ENCODE data around the gene AHI1. TPM values are rescaled to one million over a fixed set of nuclear protein-coding genes. Genes with fewer than 3 reads are reported as not detected.

The AHI1 gene
- total and polyA plus RNA-seq, 8 donors, result 10.6 to 24.8 (median 16.5) TPM

DNA sequence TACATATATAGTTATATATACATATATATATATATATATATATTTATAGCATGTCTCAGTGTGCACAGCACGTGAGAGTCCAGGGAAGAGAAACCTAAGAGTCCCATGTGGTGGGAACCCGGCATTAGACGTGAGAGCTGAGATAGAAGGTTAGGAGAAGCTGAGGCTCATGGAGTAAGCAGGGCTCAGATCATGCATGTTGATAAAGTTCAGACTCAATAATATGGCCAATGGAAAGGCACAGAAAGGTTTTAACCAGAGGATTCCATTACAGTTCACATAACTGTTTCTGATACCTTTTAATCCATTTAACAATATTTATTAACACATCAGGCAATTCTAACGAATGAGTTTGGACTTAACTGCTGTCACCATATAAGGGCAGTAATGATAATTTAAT, 173.0 kb downstream of the AHI1 start:
- Histone ChIP-seq H3K9me3 (no peaks in the 10 kb centered on the region), H3K27ac (no peak overlapping the region), H3K36me3 (no peaks in the 10 kb centered on the region), H3K4me3 (no peak overlapping the region), H3K4me1 (no peaks in the 10 kb centered on the region), H3K27me3 (no peaks in the 10 kb centered on the region)
- intact Hi-C loops (cut with DNase I), result no loop called here
- no peak for FAIRE-seq
- 96 to 98% methylated on average over 4 of the region's 4 CpGs for whole genome bisulfite sequencing, 2 donors
- no peak for DNase-seq
- TF ChIP-seq, protein P1, sequence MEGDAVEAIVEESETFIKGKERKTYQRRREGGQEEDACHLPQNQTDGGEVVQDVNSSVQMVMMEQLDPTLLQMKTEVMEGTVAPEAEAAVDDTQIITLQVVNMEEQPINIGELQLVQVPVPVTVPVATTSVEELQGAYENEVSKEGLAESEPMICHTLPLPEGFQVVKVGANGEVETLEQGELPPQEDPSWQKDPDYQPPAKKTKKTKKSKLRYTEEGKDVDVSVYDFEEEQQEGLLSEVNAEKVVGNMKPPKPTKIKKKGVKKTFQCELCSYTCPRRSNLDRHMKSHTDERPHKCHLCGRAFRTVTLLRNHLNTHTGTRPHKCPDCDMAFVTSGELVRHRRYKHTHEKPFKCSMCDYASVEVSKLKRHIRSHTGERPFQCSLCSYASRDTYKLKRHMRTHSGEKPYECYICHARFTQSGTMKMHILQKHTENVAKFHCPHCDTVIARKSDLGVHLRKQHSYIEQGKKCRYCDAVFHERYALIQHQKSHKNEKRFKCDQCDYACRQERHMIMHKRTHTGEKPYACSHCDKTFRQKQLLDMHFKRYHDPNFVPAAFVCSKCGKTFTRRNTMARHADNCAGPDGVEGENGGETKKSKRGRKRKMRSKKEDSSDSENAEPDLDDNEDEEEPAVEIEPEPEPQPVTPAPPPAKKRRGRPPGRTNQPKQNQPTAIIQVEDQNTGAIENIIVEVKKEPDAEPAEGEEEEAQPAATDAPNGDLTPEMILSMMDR (IDR thresholded peaks at IDR 0.05), result no peak
- ATAC-seq, result no peak

GRCh38 chr6:135323979-135324378, 173.6 kb downstream of the AHI1 start:
- DNase-seq (no peak), ATAC-seq (no peak), FAIRE-seq (no peak)
- intact Hi-C loops (cut with DNase I), result no loop called here
- TF ChIP-seq, protein P1 (IDR thresholded peaks at IDR 0.05), result no peak
- no peak overlapping the region for H3K27ac ChIP-seq
- WGBS, 2 donors, result 48 to 64% methylated on average over 2 of the region's 2 CpGs
- H3K4me3 ChIP-seq, result no peak overlapping the region
- H3K27me3 ChIP-seq, result no peaks in the 10 kb centered on the region
- no peaks in the 10 kb centered on the region for H3K9me3 ChIP-seq
- H3K4me1 ChIP-seq, result no peaks in the 10 kb centered on the region
- no peaks in the 10 kb centered on the region for H3K36me3 ChIP-seq

DNA sequence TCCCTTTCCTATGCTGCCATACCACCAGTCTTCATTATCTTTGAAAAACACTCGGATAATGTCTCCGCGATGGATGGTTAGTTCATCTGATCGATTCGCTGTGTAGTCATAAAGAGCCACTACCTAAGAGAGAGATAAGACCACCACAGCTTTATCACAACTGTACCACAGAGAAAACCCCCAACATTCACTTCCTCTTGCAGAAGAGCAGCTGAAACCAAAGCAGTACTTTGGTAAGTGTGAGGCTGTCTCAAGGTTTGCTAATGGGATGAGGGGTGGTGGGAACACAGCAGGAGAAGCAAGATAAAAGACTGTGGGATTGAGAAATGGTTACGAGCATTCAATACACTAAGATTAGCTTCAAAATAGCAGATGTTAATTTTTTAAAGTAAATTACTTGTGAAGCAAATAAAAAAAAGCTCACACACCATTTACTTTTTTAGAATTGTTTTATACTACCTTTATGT, 174.3 kb downstream of the AHI1 start:
- no peak for ATAC-seq
- no peak overlapping the region for H3K27ac ChIP-seq

GRCh38 chr6:135322427-135323201, 174.9 kb downstream of the AHI1 start:
- 73 to 80% methylated on average over 3 of the region's 3 CpGs for WGBS, 2 donors

More for the DNA sequence above, 174.3 kb downstream of the AHI1 start:
- Histone ChIP-seq H3K27me3 (no peaks in the 10 kb centered on the region), H3K4me1 (no peaks in the 10 kb centered on the region), H3K9me3 (no peaks in the 10 kb centered on the region), H3K4me3 (no peak overlapping the region), H3K36me3 (no peaks in the 10 kb centered on the region)
- DNase-seq, result no peak
- FAIRE-seq, result no peak
- TF ChIP-seq, protein P1 (IDR thresholded peaks at IDR 0.05), result no peak
- 82 to 89% methylated on average over 6 of the region's 6 CpGs for WGBS, 2 donors
- intact Hi-C loops (cut with DNase I), result no loop called here

More at GRCh38 chr6:135322427-135323201, 174.9 kb downstream of the AHI1 start:
- ATAC-seq (no peak), DNase-seq (no peak), FAIRE-seq (no peak)
- Histone ChIP-seq H3K27ac (no peak overlapping the region), H3K4me1 (no peaks in the 10 kb centered on the region), H3K27me3 (no peaks in the 10 kb centered on the region), H3K36me3 (no peaks in the 10 kb centered on the region), H3K9me3 (no peaks in the 10 kb centered on the region), H3K4me3 (no peak overlapping the region)
- intact Hi-C loops (cut with DNase I), result no loop called here
- TF ChIP-seq, protein P1 (IDR thresholded peaks at IDR 0.05), result no peak
